Cardiac muscle cell (in vitro differentiated cells and primary cell): Measurements from ENCODE around the gene VWA5B2. TPM values are rescaled to one million over a fixed set of nuclear protein-coding genes. Genes with fewer than 3 reads are reported as not detected.

Experiments
- DNase-seq, 2 donors: peaks; one replicate each; pipeline versions ENCODE4 v3.0.0 to v3.0.0-alpha.2; 2010 to 2017; ENCODE audit warnings: low read depth in 1 of 2, low spot score in 1 of 2
- H3K27ac ChIP-seq: fragments of 200-600 bp; sonication (generic); 2 replicates; pipeline ENCODE4 v1.5.1; 2016
- H3K27me3 ChIP-seq: fragments of 200-600 bp; sonication (generic); 2 replicates; pipeline ENCODE4 v1.6.0; 2016; ENCODE audit warnings: control low read depth
- H3K36me3 ChIP-seq: fragments of 200-600 bp; sonication (generic); 2 replicates; pipeline ENCODE4 v1.5.1; 2016; ENCODE audit warnings: control low read depth
- H3K4me1 ChIP-seq: fragments of 200-600 bp; sonication (generic); 2 replicates; pipeline ENCODE4 v1.8.1; 2017; ENCODE audit warnings: low read depth, mild to moderate bottlenecking, mixed run types
- H3K4me3 ChIP-seq: fragments of 200-600 bp; sonication (generic); 2 replicates; pipeline ENCODE4 v1.5.1; 2016; ENCODE audit warnings: mild to moderate bottlenecking
- H3K9me3 ChIP-seq: fragments of 200-600 bp; sonication (generic); 2 replicates; pipeline ENCODE4 v1.5.1; 2017; ENCODE audit warnings: low read depth, mild to moderate bottlenecking, control low read depth
- CTCF ChIP-seq: IDR thresholded peaks from 2 replicates; pipeline ENCODE4 v1.5.1; 2012; ENCODE audit warnings: low read depth, mild to moderate bottlenecking, low read length
- polyA plus RNA-seq: library from polyadenylated mRNA; unstranded; fragments of >200 nt; fragmentation: Nextera tagmentation; extraction: Ambion mirVana; gene quantifications from 2 replicates; pipeline ENCODE4 v1.2.1, GENCODE V29; 2016
- total RNA-seq: library from RNA; depleted of rRNA; stranded (reverse); fragments of >200 nt; gene quantifications from 2 replicates; pipeline ENCODE4 v1.2.3, GENCODE V29; 2016

VWA5B2 gene
- total and polyA plus RNA-seq, 2 experiments from 2014 or later: not detected

- DNase-seq: no peak
- Histone ChIP-seq H3K27ac (no peak overlapping the region), H3K4me1 (peaks cover 9% of the 10 kb centered on the region), H3K9me3 (no peaks in the 10 kb centered on the region), H3K4me3 (no peak overlapping the region), H3K27me3 (peaks cover 70% of the 10 kb centered on the region), H3K36me3 (no peaks in the 10 kb centered on the region)
- no peak for TF ChIP-seq CTCF
Measured at GRCh38 chr3:184275381-184275701, 46.0 kb downstream of the VWA5B2 start.

- no peak for DNase-seq
- no peak within 1 kb of the TSS for H3K4me3 ChIP-seq
- peaks cover 9% of the 10 kb centered on the region for H3K4me1 ChIP-seq
- H3K27me3 ChIP-seq: peaks cover 73% of the 10 kb centered on the region
- no peak for TF ChIP-seq CTCF
- no peaks in the 10 kb centered on the region for H3K9me3 ChIP-seq
- H3K36me3 ChIP-seq: no peaks in the 10 kb centered on the region
- no peak within 1 kb of the TSS for H3K27ac ChIP-seq
Measured at GRCh38 chr3:184275961-184276910, 46.9 kb downstream of the VWA5B2 start, which contains the start of gene ECE2. Gene ECE2, plus strand, starts transcription at chr3:184276022. Its CDS starts 132 bp downstream, at chr3:184276154.

- Histone ChIP-seq H3K4me3 (no peak overlapping the region), H3K27me3 (peaks cover 73% of the 10 kb centered on the region), H3K4me1 (peaks cover 9% of the 10 kb centered on the region), H3K9me3 (no peaks in the 10 kb centered on the region), H3K36me3 (no peaks in the 10 kb centered on the region), H3K27ac (no peak overlapping the region)
- TF ChIP-seq CTCF: no peak
- no peak for DNase-seq
Measured at GRCh38 chr3:184277366-184277765, 48.0 kb downstream of the VWA5B2 start.

- H3K27me3 ChIP-seq: peaks cover 53% of the 10 kb centered on the region
- H3K27ac ChIP-seq: no peak overlapping the region
- no peaks in the 10 kb centered on the region for H3K4me1 ChIP-seq
- no peaks in the 10 kb centered on the region for H3K9me3 ChIP-seq
- H3K4me3 ChIP-seq: no peak overlapping the region
- no peak for DNase-seq
- no peaks in the 10 kb centered on the region for H3K36me3 ChIP-seq
- TF ChIP-seq CTCF: no peak
Measured at GRCh38 chr3:184282941-184283340, 53.6 kb downstream of the VWA5B2 start.

- Histone ChIP-seq H3K27ac (no peak overlapping the region), H3K36me3 (no peaks in the 10 kb centered on the region), H3K4me1 (no peaks in the 10 kb centered on the region), H3K9me3 (no peaks in the 10 kb centered on the region), H3K4me3 (no peak overlapping the region), H3K27me3 (peaks cover 49% of the 10 kb centered on the region)
- no peak for TF ChIP-seq CTCF
- no peak for DNase-seq
Measured at GRCh38 chr3:184283681-184284080, 54.3 kb downstream of the VWA5B2 start.
